Measurements from ENCODE around the gene C17orf100.

Gene C17orf100

DNA sequence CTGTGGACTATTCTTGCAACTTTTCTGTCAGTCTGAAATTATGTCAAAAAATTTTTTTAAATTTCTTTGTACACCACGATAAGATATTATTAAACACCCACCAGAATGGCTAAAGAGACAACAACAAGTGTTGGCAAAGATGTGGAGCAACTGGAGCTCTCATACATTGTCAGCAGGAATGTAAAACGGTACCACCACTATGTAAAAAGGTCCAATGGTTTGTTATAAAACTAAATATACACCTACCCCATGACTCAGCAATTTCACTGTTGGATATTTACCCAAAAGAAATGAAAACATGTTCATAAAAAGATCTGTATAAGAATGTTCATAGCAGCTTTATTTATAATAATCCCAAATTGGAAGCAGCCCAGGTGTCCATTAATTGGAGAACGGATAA is 18.3 kb upstream of the C17orf100 start:
- no peaks in the 10 kb centered on the region for H3K9me3 ChIP-seq (ENCODE audit: insufficient read depth, low read length)
- no peak overlapping the region for H2AFZ ChIP-seq (ENCODE audit: low read depth, low read length, severe bottlenecking)
- TF ChIP-seq, protein P1, sequence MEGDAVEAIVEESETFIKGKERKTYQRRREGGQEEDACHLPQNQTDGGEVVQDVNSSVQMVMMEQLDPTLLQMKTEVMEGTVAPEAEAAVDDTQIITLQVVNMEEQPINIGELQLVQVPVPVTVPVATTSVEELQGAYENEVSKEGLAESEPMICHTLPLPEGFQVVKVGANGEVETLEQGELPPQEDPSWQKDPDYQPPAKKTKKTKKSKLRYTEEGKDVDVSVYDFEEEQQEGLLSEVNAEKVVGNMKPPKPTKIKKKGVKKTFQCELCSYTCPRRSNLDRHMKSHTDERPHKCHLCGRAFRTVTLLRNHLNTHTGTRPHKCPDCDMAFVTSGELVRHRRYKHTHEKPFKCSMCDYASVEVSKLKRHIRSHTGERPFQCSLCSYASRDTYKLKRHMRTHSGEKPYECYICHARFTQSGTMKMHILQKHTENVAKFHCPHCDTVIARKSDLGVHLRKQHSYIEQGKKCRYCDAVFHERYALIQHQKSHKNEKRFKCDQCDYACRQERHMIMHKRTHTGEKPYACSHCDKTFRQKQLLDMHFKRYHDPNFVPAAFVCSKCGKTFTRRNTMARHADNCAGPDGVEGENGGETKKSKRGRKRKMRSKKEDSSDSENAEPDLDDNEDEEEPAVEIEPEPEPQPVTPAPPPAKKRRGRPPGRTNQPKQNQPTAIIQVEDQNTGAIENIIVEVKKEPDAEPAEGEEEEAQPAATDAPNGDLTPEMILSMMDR (IDR thresholded peaks at IDR 0.05; ENCODE audit: insufficient read depth, low read length, poor library complexity, severe bottlenecking), result no peak
- TF ChIP-seq EZH2phosphoT487 (conservative IDR thresholded peaks at IDR 0.05; ENCODE audit: low read length), result no peak
- H3F3A ChIP-seq (ENCODE audit: insufficient read depth), result no peaks in the 10 kb centered on the region
- no peaks in the 10 kb centered on the region for H3K9me2 ChIP-seq (replicated peaks; ENCODE audit: insufficient read depth, low read length)
- no peak overlapping the region for H3K9ac ChIP-seq (ENCODE audit: low read length)
- no peaks in the 10 kb centered on the region for H4K20me1 ChIP-seq (ENCODE audit: low read depth, low read length)
- H3K27ac ChIP-seq (ENCODE audit: low read depth, low read length), result no peak overlapping the region
- no peaks in the 10 kb centered on the region for H3K27me3 ChIP-seq (ENCODE audit: low read length)
- no peak overlapping the region for H3K4me3 ChIP-seq (ENCODE audit: insufficient read depth, low read length, poor library complexity, severe bottlenecking)
- no peak overlapping the region for H3K4me2 ChIP-seq (ENCODE audit: low read depth, low read length, poor library complexity, severe bottlenecking)
- no peaks in the 10 kb centered on the region for H3K79me2 ChIP-seq (ENCODE audit: insufficient read depth, low read length)
- peaks cover 14% of the 10 kb centered on the region for H3K36me3 ChIP-seq (ENCODE audit: low read length)

DNA sequence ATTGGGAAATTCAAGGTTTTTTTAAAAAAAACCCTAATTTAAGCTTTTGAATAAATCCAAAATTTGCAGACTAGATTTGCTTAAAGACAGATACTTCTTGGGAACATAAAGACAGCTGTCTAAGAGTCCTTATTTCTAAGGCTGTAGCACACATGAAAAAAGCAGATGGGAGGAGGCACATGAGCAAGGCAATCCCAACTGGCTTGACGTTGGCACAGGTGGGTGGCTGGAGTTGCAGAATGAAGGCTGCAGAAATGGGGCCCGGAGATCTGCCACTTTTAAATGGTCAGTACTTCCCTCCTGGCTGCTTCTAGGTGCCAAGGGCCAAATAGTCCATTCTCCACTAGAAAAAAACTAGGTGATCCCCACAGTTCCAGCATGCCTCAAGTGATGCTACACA is 15.5 kb upstream of the C17orf100 start:
- no peaks in the 10 kb centered on the region for H3K9me3 ChIP-seq (ENCODE audit: insufficient read depth, low read length)
- no peaks in the 10 kb centered on the region for H4K20me1 ChIP-seq (ENCODE audit: low read depth, low read length)
- no peaks in the 10 kb centered on the region for H3F3A ChIP-seq (ENCODE audit: insufficient read depth)
- H3K4me3 ChIP-seq (ENCODE audit: insufficient read depth, low read length, poor library complexity, severe bottlenecking), result no peak overlapping the region
- H3K36me3 ChIP-seq (ENCODE audit: low read length), result peaks cover 14% of the 10 kb centered on the region
- no peaks in the 10 kb centered on the region for H3K27me3 ChIP-seq (ENCODE audit: low read length)
- H3K4me2 ChIP-seq (ENCODE audit: low read depth, low read length, poor library complexity, severe bottlenecking), result no peak overlapping the region
- peaks cover 2% of the 10 kb centered on the region; the same call in 1 of the 2 replicates for H3K79me2 ChIP-seq (ENCODE audit: insufficient read depth, low read length)
- TF ChIP-seq, protein P1 (IDR thresholded peaks at IDR 0.05; ENCODE audit: insufficient read depth, low read length, poor library complexity, severe bottlenecking), result no peak
- no peak for TF ChIP-seq EZH2phosphoT487 (conservative IDR thresholded peaks at IDR 0.05; ENCODE audit: low read length)
- no peak overlapping the region for H3K9ac ChIP-seq (ENCODE audit: low read length)
- no peaks in the 10 kb centered on the region for H3K9me2 ChIP-seq (replicated peaks; ENCODE audit: insufficient read depth, low read length)
- no peak overlapping the region for H2AFZ ChIP-seq (ENCODE audit: low read depth, low read length, severe bottlenecking)
- H3K27ac ChIP-seq (ENCODE audit: low read depth, low read length), result no peak overlapping the region

DNA sequence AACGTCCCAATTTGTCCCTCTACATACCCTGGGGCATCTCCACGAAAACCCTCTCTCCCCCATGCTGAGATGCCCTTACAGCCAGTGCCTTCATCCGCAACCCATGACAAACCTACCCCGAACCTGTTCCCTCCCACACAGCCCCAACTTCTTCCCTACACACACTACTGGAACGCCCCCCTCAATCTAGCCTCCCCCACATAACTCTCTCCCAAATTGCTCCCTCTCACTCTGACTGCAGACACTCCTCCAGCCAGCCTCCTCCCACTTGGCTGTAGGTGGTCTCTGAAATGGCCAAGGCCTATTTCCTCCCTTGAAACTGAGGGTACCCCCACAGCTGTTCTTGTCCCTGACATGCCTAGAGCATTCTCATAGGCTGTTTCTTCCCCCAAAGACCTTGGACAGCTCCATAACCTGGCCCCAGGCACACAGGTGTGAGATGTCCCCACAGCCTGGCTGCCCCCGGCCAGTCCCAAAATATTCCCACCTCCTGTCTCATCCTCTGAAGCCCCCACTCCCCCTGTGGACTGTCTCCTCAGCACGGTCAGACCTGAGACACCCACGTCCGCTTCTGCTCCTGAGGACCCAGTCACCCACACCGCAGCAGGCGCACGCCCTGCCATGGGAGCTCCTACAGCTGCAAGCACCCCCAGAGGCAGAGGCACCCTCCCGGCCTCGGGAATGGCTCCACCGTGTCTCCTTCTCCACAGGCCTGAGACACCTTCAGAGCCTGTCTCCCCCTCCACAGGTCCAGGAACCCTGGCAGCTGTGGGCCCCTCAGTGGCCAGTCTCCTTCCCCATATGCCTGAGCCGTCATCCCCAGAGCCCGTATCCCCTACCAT is 14.7 kb upstream of the C17orf100 start:
- Histone ChIP-seq H3K79me2 (ENCODE audit: insufficient read depth, low read length) (peaks cover 9% of the 10 kb centered on the region), H3F3A (ENCODE audit: insufficient read depth) (no peaks in the 10 kb centered on the region), H3K4me2 (ENCODE audit: low read depth, low read length, poor library complexity, severe bottlenecking) (no peak overlapping the region), H3K27ac (ENCODE audit: low read depth, low read length) (no peak overlapping the region), H2AFZ (ENCODE audit: low read depth, low read length, severe bottlenecking) (no peak overlapping the region), H3K9me2 (replicated peaks; ENCODE audit: insufficient read depth, low read length) (no peaks in the 10 kb centered on the region), H3K36me3 (ENCODE audit: low read length) (peaks cover 14% of the 10 kb centered on the region), H3K4me3 (ENCODE audit: insufficient read depth, low read length, poor library complexity, severe bottlenecking) (no peak overlapping the region), H3K27me3 (ENCODE audit: low read length) (no peaks in the 10 kb centered on the region), H3K9ac (ENCODE audit: low read length) (no peak overlapping the region), H4K20me1 (ENCODE audit: low read depth, low read length) (no peaks in the 10 kb centered on the region), H3K9me3 (ENCODE audit: insufficient read depth, low read length) (no peaks in the 10 kb centered on the region)
- TF ChIP-seq, protein P1 (IDR thresholded peaks at IDR 0.05; ENCODE audit: insufficient read depth, low read length, poor library complexity, severe bottlenecking), result no peak
- no peak for TF ChIP-seq EZH2phosphoT487 (conservative IDR thresholded peaks at IDR 0.05; ENCODE audit: low read length)
